Measurements from ENCODE around the gene SUFU.

DNA sequence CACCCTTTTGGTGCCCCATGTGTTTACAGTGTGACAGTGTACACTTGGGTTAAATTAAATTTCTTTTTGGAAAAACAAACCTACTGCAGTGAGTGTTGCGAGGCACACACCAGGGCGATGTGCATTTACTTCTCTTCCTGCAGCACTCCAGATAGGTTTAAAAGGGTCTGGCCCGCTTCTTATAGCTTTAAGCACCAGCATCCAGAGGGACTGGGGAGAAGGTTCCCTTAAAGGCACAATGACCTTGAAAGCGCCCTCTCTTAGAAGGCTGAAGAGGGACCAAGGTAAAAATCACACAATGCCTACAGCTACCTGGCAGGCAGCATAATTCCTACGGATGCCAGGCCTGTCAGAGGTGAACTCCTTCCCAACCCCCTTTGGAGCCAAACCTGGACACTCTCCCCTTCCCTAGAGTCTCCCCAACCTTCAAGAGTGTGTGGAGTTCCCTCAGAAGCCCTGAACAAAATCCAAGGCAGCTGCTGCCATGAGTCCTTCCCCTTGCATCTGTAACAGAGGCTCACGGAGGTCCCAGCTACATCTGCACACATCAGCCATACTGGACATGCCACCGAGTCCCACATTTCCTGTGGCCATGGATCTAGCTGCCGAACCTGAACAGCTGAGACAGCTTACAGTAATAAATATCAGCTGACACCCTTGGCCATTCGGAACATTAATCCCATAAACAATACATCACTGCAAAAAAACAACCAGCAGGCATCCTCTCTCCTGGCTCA lies 173.7 kb downstream of the SUFU start:
- TF ChIP-seq EZH2 (IDR thresholded peaks at IDR 0.05; ENCODE audit: low read depth, unreplicated experiment) = no peak
- TF ChIP-seq, protein P1, sequence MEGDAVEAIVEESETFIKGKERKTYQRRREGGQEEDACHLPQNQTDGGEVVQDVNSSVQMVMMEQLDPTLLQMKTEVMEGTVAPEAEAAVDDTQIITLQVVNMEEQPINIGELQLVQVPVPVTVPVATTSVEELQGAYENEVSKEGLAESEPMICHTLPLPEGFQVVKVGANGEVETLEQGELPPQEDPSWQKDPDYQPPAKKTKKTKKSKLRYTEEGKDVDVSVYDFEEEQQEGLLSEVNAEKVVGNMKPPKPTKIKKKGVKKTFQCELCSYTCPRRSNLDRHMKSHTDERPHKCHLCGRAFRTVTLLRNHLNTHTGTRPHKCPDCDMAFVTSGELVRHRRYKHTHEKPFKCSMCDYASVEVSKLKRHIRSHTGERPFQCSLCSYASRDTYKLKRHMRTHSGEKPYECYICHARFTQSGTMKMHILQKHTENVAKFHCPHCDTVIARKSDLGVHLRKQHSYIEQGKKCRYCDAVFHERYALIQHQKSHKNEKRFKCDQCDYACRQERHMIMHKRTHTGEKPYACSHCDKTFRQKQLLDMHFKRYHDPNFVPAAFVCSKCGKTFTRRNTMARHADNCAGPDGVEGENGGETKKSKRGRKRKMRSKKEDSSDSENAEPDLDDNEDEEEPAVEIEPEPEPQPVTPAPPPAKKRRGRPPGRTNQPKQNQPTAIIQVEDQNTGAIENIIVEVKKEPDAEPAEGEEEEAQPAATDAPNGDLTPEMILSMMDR (conservative IDR thresholded peaks at IDR 0.05; ENCODE audit: low read depth in 2 of 2) = no peak
- no peak for TF ChIP-seq CREB1 (CRISPR knock-in tag; IDR thresholded peaks at IDR 0.05; ENCODE audit: low read depth)
- TF ChIP-seq POLR2AphosphoS5 (IDR thresholded peaks at IDR 0.05; ENCODE audit: low read depth) = no peak
- TF ChIP-seq EZH2phosphoT487 (IDR thresholded peaks at IDR 0.05; ENCODE audit: unreplicated experiment) = no peak
- no peak for TF ChIP-seq JUNB (IDR thresholded peaks at IDR 0.05; ENCODE audit: unreplicated experiment)
- TF ChIP-seq, protein P2, sequence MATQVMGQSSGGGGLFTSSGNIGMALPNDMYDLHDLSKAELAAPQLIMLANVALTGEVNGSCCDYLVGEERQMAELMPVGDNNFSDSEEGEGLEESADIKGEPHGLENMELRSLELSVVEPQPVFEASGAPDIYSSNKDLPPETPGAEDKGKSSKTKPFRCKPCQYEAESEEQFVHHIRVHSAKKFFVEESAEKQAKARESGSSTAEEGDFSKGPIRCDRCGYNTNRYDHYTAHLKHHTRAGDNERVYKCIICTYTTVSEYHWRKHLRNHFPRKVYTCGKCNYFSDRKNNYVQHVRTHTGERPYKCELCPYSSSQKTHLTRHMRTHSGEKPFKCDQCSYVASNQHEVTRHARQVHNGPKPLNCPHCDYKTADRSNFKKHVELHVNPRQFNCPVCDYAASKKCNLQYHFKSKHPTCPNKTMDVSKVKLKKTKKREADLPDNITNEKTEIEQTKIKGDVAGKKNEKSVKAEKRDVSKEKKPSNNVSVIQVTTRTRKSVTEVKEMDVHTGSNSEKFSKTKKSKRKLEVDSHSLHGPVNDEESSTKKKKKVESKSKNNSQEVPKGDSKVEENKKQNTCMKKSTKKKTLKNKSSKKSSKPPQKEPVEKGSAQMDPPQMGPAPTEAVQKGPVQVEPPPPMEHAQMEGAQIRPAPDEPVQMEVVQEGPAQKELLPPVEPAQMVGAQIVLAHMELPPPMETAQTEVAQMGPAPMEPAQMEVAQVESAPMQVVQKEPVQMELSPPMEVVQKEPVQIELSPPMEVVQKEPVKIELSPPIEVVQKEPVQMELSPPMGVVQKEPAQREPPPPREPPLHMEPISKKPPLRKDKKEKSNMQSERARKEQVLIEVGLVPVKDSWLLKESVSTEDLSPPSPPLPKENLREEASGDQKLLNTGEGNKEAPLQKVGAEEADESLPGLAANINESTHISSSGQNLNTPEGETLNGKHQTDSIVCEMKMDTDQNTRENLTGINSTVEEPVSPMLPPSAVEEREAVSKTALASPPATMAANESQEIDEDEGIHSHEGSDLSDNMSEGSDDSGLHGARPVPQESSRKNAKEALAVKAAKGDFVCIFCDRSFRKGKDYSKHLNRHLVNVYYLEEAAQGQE (IDR thresholded peaks at IDR 0.05; ENCODE audit: unreplicated experiment) = no peak
- TF ChIP-seq NANOG (IDR thresholded peaks at IDR 0.05; ENCODE audit: borderline replicate concordance) = no peak
- TF ChIP-seq, protein P3, sequence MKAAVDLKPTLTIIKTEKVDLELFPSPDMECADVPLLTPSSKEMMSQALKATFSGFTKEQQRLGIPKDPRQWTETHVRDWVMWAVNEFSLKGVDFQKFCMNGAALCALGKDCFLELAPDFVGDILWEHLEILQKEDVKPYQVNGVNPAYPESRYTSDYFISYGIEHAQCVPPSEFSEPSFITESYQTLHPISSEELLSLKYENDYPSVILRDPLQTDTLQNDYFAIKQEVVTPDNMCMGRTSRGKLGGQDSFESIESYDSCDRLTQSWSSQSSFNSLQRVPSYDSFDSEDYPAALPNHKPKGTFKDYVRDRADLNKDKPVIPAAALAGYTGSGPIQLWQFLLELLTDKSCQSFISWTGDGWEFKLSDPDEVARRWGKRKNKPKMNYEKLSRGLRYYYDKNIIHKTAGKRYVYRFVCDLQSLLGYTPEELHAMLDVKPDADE (IDR thresholded peaks at IDR 0.05) = no peak
- TF ChIP-seq ZNF114 (CRISPR knock-in tag; IDR thresholded peaks at IDR 0.05) = no peak
- no peak for TF ChIP-seq ZNF331 (CRISPR knock-in tag; IDR thresholded peaks at IDR 0.05; ENCODE audit: low read depth)
- no peak for TF ChIP-seq STAT1 (IDR thresholded peaks at IDR 0.05; ENCODE audit: unreplicated experiment)
